HG03521 (cell line): ENCODE data around the gene HEXA.
A peak's percentile ranks its signal among the peaks of the same experiment; 100 is the strongest.
"Not testable (repeated sequence)": the region's sequence is repeated elsewhere in the genome, so short reads cannot be mapped to it uniquely, and the experiment has no call there.

Experiments
- ATAC-seq: cut with Tn5 transposase; IDR thresholded peaks from one replicate; pipeline ENCODE4 v1.9.1; 2021; ENCODE audit warnings: mild to moderate bottlenecking, moderate library complexity; ENCODE audit not compliant: unreplicated experiment

HEXA gene

DNA sequence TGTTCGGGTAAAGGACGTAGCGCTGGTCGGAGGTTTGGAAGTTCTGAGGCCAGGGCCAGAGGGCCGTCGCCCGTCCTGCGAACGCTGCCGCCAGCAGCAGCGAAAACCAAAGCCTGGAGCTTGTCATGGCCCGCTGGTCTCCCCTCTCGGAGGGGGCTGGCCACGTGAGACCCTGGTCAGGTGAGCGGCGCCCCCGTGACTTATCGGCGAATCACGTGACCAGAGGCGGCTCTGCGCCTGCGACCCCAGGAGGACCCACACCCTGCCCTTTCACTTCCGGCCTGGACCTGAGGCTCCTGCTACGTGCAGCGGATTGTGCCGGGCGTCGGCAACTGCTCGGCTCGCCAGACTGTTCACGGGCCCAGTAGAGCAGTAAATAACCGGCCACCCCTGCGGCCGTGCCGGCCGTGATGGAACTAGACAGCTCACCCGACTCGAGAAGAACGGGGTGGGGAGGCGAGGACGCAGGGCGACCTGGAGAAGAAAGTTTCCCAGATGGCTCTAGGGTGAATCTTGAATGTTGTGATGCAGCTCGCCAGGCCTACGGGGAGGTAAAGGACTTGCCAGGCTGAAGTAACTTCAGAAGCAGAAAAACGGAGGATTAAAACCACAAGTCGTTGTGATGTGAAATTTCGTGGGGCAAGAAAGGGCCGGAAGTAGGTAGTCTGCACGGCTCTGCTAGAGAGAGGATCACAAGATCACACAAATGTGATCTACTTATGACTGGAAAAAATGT lies at the start of gene HEXA:
Gene HEXA (minus strand): TSS at position 169 of the 736 bp plus-strand sequence. CDS start 42 bp downstream, at position 127.
- peak; percentile 81 for ATAC-seq

DNA sequence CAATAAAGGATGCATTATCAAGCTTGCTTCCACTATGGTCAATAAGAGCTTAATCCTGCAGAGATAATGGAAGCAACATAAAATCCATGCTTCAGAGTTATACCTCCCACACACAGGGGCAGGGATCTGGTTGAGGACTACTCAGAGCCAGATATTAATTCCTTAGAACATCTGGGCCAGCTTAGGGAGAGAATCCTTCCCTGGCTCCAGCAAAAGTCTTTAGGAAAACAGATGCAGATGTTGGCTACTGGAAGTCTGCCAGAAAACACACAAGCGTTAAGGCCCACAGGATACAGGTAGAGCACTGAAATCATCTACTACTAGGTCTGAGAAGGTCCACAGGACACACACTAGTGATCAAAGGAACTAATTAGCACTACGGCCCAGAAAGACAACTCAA lies 47.4 kb upstream of the HEXA start:
- ATAC-seq = no peak

DNA sequence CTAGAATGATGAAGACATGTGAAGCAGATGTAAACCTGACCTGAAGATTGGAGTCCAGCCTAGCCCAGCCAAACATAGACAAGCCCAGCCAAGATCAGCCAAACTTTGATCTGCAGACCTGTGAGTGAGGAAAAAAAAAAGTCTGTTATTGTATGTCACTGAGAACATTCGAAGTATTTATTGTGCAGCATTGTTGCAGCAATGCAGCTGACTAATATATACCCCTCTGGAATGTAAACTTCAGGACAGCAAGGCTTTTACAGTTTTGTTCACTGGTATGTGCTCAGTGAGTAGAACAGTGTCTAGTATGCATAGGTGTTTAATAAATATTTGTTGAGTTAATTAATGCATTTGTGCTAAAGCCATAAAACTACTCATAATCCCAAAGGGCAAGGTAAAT lies 45.7 kb upstream of the HEXA start:
- no peak for ATAC-seq

DNA sequence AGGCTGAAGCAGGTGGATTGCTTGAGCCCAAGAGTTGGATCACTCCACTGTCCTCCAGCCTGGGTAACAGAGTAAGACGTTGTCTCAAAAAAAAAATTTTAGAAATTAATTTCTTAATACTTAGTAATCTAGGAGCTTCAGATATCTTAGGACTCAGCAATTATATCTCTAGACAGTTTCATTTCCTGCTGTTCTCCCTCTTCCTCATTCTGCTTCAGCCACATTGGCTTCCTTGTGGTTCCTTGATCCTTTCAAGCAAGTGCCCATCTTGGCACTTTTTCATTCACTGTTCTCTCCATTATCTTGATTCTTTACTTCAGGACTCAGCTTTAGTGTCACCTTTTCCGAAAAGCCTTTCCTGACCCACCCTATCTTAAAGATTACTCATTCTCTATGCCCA lies 44.8 kb upstream of the HEXA start:
- no peak for ATAC-seq

DNA sequence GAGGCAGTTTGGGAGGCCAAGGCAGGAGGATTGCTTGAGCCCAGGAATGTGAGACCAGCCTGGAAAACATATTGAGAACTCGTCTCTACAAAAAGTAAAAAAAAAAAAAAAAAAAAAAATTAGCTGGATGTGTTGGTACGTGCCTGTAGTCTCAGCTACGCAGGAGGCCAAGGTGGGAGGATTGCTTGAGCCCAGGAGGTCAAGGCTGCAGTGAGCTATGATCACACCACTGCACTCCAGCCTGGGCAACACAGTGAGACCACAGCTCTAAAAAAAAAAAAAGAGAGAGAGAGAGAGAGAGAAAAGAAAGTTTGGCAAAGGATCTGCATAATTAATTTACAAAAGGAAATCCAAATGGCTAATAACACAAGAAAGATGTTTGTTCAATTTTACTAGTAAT lies 44.0 kb upstream of the HEXA start:
- not testable (repeated sequence) for ATAC-seq

DNA sequence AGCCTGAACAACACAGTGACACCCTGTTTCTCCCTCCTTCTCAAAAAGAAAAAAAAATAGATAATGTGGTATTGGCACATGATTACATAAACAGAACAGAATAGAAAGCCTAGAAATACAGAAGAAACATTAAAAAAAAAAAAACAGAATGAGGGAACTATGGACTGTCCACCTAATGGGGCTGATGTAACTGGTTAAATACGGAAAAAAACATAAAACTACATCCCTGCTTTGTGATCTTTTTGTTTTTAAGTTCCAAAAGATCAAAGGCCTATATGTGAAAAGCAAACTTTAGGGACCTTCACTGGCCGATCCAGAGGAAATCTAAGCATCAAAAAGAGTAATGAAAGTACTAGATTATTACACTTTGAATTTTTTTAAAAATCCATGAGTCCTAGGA lies 39.5 kb upstream of the HEXA start:
- ATAC-seq = no peak

DNA sequence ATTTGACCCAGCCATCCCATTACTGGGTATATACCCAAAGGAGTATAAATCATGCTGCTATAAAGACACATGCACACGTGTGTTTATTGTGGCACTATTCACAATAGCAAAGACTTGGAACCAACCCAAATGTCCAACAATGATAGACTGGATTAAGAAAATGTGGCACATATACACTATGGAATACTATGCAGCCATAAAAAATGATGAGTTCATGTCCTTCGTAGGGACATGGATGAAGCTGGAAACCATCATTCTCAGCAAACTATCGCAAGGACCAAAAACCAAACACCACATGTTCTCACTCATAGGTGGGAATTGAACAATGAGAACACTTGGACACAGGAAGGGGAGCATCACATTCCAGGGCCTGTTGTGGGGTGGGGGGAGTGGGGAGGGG lies 37.5 kb upstream of the HEXA start:
- ATAC-seq = not testable (repeated sequence)

DNA sequence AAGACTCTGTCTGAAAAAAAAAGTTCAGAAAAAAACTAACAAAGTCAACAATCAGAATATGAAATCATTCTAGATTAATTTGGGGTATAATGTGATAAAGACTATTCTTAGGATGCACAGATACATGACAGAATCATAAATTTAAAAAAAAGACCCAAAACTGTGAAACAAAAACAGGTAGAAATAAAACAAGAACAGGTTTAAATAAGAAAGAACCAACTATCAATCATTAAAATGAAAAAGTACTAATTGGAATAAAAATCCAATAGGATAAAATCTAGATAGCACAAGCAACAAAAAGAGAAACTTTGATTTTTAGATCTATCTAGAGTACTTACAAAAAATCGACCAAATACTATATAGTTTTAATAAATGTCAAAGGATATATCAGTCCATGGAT lies 35.7 kb upstream of the HEXA start:
- ATAC-seq = no peak

DNA sequence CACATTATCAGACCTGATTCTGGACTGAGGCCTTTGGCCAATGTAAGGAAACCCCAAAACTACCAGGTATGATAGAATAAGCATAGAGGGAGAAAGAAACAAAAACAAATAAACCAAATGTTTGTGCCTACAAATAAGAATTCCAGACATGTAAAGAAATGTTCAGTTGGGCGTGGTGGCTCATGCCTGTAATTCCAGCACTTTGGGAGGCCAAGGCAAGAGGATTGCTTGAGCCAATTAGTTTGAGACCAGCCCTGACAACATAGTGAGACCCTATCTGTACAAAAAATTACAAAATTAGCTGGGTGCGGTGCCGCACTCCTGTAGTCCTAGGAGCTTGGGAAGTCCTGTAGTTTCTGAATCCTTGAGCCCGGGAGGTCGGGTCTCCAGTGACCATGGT lies 35.3 kb upstream of the HEXA start:
- no peak for ATAC-seq

DNA sequence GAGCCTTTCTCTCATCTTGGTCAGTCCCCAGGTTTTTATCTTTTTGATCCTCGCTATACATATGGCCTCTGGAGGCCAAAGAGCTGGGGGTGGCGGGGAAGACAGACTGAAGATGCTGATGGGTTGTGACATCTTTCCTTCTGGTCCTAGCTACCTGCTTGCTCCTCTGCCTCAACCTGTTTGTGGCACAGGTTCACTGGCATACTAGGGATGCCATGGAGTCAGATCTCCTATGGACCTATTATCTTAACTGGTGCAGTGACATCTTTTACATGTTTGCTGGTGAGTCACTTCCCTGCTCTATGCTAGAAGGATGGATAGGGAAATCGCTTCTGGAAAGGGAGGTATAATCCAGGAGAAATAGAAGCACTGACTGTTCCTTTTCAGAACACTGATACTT lies 31.1 kb upstream of the HEXA start:
- no peak for ATAC-seq

DNA sequence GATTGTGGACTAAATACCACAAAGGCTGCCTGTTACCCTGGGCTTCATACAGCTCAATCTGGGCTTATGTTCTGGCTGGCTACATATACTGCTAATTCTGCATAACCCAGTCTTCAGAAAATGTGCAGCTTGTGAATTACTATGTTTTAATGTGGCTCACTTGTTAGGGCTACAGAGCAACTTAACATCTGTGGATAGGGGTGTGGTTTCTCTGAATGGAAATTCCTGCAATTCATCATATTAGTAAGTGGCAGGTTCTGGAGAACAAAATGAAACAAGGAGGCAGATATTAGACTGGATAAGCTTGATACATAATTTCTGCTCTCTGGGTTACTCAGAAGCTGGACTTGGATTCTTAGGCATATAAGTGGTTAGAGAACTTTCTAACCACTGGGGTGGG lies 29.0 kb upstream of the HEXA start:
- no peak for ATAC-seq

DNA sequence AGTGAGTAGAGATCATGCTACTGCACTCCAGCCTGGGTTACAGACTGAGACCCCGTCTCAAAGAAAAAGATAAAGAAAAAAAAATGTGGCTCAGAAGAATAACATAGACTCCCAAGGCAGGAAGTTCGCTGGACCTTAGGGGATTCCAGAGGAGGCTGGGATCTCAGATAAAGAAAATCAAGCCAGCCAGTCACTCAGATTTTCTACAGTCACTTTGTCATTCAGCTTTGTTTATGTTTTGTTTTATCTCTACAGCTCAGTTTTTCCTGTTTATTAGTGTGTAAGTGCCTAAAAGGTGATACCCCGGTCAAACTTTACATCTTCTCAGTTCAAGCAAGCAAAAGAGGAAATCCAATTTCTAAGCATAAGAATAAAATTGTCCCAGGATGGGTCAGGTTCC lies 28.5 kb upstream of the HEXA start:
- ATAC-seq = no peak

DNA sequence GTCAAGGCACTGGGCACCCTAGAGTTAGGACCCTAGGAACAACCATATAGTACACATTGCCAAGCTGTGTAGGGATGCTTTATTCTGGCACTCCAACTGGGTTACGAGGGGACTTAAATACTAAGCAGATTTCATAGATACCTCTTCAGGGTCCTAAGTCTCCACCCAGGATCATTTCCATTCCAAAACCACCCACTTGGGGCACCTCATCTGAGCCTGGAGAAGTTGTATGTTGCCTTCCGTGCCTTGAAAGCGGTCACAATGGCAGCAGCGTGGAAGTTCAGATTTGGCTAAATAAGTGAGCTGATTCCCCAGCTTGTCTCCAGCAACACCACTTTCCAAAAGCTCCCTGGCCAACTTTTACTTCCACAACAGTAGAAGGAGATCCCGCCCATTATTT lies 26.9 kb upstream of the HEXA start:
- ATAC-seq = no peak

DNA sequence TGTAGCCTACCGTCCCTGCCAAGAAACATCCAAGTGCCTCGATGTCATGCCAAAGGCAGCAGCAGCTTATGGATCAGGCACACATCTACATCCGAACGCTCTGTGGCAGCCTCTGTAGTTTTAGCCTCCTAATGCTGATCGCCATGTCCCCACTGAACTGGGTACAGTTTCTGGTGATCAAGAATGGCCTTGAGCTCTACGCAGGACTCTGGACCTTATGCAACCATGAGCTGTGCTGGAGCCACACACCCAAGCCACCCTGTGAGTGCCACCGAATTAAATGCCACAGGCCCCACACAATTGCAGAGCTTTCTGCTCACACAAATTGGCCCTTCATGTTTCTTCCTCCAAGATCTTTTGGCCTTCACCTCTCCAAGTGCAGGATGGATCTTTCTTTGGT lies 22.8 kb upstream of the HEXA start:
- ATAC-seq = no peak

DNA sequence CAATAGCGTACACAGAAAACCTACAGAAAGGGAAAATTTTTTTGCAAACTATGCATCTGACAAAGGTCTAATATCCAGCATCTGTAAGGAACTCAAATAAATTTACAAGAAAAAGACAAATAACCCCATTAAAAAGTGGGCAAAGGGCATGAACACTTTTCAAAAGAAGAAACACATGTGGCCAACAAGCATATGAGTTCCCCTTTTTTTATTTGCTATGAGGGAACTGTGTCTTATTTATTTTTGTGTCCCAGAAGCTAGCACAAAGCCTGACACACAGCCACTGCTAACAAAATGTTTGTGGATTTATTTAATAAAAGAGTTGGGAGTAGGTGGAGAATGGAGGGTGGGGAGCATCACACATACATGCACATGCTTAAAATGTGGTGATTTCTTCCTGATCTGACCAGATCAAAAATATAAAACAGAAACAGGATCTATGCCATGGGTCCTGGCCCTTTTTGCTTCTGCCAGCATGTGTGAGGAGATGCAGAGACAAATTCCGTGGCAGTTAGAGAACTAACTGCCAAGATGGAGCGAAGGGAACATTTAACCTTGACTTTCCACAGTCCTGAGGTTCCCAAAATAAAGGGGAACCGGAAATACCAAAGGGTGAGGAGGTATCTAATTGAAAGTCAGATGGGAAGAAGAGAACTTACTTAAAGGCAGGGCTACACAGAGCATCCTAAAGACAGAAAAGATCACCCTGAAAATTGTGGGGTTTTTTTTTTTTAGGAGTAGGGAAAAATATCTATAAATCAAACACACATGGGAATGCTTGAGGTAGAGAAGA lies 22.2 kb upstream of the HEXA start, which contains the start of gene TMEM202:
Gene TMEM202 (plus strand): TSS at position 510 of the 793 bp plus-strand sequence. CDS start 22 bp downstream, at position 532.
- ATAC-seq = no peak

DNA sequence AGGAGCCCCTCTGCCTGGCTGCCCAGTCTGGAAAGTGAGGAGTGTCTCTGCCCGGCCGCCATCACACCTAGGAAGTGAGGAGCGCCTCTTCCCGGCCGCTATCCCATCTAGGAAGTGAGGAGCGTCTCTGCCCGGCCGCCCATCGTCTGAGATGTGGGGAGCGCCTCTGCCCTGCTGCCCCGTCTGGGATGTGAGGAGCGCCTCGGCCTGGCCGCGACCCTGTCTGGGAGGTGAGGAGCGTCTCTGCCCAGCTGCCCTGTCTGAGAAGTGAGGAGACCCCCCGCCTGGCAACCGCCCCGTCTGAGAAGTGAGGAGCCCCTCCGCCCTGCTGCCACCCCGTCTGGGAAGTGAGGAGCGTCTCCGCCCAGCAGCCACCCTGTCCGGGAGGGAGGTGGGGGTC lies 20.5 kb upstream of the HEXA start:
- ATAC-seq = not testable (repeated sequence)

DNA sequence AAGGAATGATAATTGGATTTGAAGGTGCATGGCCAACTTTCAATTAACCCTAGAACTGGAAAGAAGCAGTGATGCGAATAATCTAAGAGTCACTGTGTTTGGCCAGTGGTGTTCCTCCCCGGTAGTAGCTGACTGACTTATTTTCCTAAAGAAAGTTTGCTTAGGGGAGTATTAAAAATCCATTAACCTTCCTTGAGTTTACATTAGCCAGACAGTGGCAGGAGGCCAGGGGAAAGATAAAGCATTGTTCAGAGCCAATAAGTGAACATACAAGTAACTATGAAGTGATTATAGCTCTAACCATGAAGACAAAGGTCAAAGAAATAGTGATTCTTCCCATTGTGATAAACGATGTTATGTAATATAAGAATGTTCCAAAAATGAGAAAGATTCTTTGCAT lies 13.4 kb upstream of the HEXA start:
- no peak for ATAC-seq

DNA sequence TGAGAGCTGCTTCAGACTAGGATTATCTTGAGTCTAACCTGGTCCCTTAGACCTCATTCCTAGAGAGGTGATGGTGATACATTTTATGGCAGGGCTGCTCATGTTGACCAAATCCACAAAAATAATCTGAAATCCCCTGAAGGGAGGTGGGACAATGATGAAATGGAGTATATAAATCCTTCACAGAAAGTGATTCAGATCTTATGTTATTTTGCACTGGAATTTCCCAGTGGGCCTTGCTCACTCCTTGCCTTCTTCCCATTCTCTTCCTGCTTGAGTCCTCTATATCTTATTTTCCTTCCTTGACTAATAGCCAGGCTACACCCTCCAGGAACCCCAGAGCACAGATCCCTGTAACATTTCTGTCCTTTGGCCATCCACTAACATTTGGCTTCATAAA lies 11.9 kb upstream of the HEXA start:
- no peak for ATAC-seq

DNA sequence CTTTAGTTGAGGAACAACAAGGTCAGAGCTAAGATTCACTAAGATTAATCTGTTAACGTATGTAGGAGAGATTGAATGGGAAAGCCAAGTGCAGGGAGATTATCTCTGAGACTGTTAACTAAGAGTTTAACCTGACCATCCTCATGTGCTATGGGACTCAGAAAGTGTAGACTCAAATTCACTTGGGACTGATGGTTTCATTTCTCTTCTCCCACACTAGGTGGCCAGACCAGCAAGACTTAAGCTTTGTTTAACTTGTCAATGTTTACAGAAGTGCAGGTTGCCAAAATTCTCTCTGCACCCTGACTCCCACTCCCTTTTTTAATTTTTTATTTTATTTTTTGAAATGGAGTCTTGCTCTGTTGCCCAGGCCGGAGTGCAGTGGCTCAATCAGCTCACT lies 6.3 kb upstream of the HEXA start:
- ATAC-seq = no peak

DNA sequence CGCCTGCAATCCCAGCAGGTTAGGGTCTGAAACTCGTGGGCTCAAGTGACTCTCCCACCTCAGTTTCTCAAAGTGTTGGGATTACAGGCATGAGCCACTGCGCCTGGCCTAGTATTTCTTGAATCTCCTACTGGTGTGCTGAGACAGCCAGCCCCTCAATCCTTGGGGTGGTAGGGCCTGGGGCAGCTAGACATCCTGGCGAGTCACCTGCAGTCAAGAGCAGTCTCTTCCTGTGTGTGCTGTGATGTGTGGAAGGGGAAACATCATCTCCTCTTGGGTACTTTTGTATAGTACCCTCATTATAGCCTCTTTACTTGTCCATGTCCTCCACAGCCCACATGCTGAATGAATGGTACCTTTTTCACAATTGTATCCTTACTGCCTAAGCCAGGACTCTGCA lies 4.9 kb upstream of the HEXA start:
- ATAC-seq = no peak

DNA sequence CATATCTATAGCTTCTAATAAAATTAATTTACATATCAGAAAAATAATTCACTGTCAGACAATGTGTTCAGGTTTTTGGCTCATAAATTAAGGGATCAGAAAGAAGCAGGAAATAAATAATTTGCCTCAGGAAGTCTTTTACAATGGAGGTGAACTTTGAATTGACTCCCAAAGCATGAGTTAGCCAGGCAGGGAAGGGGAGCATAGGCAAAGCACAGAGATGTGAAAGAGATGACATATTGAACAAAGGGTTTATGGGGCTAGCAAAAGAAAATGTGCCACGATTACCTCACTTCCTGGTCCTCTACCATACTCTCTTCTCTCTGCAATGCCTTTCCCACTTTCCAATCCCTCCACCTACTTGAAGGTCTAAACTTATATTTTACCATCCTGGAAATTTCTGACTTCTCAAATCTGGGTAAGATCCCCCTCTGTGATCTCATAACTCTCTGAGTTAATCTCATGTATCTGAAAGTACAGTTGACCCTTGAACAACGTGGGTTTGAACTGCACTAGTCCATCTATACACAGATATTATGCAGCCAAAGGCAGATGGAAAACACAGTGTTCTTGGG lies 4.1 kb upstream of the HEXA start:
- ATAC-seq = no peak

DNA sequence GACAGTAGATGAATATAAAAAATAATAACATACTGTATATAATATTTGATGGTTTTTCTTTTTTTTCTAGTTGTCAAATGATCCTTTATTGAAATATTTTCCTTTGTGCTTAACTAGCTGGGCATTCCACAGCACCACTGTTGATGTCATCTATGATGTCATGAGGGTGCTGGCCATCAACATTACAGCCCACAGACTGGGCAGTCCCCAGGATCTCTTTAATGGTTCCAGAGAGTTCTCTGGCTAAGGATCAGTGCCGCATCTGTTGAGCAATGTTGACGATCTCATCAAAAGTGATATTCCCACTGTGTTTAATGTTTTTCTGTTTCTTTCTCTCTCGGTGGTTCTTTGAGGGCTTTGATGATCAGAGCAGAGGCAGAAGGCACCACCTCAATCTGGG lies 3.3 kb upstream of the HEXA start:
- ATAC-seq = not testable (repeated sequence)
